Bronchial epithelial cell (primary cell): ENCODE results near the gene NCL. TPM values are rescaled to one million over a fixed set of nuclear protein-coding genes. Genes with fewer than 3 reads are reported as not detected.

Experiments
- DNase-seq: peaks from one replicate; pipeline ENCODE4 v3.0.0-alpha.2; 2010; ENCODE audit warnings: low read depth
- FAIRE-seq: peaks from 2 replicates; lab custom pipeline; 2011; peaks lifted over from hg19 to GRCh38; lab: Jason Lieb, UNC
- H3K27me3 ChIP-seq: 2 replicates; pipeline ENCODE4 v1.5.1; 2011; ENCODE audit warnings: low read length; ENCODE audit not compliant: control insufficient read depth, insufficient read depth
- H3K36me3 ChIP-seq: 2 replicates; pipeline ENCODE4 v1.5.1; 2011; ENCODE audit warnings: low read length; ENCODE audit not compliant: control insufficient read depth, insufficient read depth
- H3K4me3 ChIP-seq: 2 replicates; pipeline ENCODE4 v1.5.1; 2011; ENCODE audit warnings: mild to moderate bottlenecking, low read depth, low read length, control low read depth
- total RNA-seq: library from RNA; depleted of rRNA; stranded (reverse); fragments of >200 nt; gene quantifications from 2 replicates; pipeline ENCODE4 v1.2.1, GENCODE V29; 2014
- TF ChIP-seq, protein P1 (sequence below): IDR thresholded peaks from 2 replicates; pipeline ENCODE4 v1.5.1; 2011; ENCODE audit warnings: mild to moderate bottlenecking, moderate library complexity, low read length, control low read depth, inconsistent platforms; ENCODE audit not compliant: insufficient read depth, severe bottlenecking

Gene NCL
- total RNA-seq, 1 donor from 2014 or later = 134 TPM

DNA sequence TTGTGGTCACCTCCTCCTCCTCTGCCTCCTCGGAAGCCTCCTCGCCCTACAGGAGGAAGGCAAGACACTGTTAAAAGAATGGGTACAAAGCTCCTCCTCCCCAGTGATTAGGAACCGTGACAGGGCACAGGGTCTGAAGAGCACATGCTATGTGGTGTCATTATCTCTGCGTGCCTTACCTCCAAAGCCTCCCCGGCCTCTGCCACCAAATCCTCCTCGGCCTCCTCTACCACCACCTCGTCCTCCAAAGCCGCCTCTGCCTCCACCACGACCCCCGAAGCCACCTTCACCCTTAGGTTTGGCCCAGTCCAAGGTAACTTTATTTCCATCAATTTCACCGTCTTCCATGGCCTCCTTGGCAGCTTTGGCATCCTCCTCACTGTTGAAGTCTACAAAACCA, 9.1 kb downstream of the NCL start:
- DNase-seq (no peak), FAIRE-seq (no peak)
- Histone ChIP-seq H3K36me3 (peaks cover 33% of the 10 kb centered on the region), H3K4me3 (no peak overlapping the region), H3K27me3 (no peaks in the 10 kb centered on the region)
- TF ChIP-seq, protein P1, sequence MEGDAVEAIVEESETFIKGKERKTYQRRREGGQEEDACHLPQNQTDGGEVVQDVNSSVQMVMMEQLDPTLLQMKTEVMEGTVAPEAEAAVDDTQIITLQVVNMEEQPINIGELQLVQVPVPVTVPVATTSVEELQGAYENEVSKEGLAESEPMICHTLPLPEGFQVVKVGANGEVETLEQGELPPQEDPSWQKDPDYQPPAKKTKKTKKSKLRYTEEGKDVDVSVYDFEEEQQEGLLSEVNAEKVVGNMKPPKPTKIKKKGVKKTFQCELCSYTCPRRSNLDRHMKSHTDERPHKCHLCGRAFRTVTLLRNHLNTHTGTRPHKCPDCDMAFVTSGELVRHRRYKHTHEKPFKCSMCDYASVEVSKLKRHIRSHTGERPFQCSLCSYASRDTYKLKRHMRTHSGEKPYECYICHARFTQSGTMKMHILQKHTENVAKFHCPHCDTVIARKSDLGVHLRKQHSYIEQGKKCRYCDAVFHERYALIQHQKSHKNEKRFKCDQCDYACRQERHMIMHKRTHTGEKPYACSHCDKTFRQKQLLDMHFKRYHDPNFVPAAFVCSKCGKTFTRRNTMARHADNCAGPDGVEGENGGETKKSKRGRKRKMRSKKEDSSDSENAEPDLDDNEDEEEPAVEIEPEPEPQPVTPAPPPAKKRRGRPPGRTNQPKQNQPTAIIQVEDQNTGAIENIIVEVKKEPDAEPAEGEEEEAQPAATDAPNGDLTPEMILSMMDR = no peak

DNA sequence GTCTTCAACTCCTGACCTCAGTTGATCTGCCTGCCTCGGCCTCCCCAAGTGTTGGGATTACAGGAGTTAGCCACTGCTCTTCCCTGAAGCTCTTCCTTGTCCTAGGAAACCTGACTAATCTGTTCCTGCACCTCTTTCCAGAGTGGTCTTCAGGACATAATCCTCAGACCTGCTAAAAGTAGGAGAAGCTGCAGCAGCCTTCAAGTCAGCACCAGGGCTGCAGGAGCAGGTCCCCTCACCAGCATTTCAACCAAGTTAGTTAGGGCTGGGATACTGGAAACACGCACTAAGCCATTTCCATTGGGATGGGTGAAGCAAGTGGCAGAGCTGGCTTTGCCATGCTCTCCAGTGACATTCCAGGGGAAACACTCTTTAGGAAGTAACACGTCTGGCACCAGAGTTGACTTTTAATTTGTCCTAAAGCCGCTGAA, 9.9 kb downstream of the NCL start:
- H3K36me3 ChIP-seq = peaks cover 30% of the 10 kb centered on the region
- TF ChIP-seq, protein P1 = no peak
- no peak overlapping the region for H3K4me3 ChIP-seq
- no peaks in the 10 kb centered on the region for H3K27me3 ChIP-seq
- DNase-seq (no peak), FAIRE-seq (no peak)

DNA sequence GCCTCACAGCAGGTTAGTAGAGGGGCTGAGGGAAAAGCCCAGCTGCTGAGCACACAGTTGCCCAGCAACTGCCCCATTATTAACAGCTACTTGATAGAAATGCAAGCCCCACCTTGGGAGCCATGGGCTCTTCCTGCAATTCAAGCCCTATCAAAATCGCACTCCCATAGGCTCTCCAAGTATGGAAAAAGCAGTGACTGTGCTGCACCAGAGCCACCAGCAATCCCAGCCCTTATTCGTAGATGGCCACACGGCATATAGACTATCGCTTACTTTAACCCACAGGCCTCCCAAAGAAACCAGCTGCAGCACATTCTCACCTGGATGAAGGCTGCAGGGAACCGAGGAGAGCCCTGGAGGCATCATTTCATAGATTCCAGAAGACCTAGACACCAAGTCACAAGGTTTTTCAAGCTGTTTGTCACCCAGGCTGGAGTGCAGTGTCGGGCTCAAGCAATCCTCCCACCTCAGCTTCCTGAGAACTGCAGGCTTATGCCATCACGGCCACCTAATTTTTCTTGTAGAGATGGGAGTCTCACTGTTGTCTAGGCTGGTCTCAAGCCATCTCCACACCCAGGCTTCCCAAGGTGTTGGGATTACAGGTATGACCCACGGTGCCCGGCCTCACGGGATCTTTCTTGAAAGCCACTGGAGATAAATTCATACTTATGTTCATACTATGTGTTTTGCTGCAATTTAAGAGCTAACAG, 11.3 kb downstream of the NCL start:
- no peak overlapping the region for H3K4me3 ChIP-seq
- H3K27me3 ChIP-seq = no peaks in the 10 kb centered on the region
- peaks cover 24% of the 10 kb centered on the region for H3K36me3 ChIP-seq
- no peak for FAIRE-seq
- TF ChIP-seq, protein P1 = no peak
- no peak for DNase-seq

DNA sequence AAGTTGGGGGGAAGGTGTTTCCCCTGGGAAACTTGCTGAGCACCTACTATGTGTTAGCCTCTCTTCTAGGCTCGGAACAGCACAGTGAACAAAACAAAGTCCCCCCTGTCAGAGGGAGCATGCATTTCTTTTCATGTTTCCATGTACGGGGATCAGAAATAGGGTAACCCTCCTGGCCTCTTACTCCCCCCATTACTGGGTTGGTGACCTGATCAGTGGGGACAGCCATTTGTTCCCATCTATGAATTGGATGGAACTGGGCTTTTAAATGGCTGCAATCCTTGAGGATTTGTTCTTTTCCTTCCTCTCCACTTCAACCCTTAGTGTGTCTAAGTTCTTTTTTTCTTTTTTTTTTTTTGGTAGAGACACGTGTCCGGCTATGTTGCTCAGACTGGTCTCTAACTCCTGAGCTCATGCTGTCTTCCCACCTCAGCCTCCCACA, 13.7 kb downstream of the NCL start:
- FAIRE-seq = no peak
- H3K4me3 ChIP-seq = no peak overlapping the region
- TF ChIP-seq, protein P1 = no peak
- no peak for DNase-seq
- peaks cover 7% of the 10 kb centered on the region for H3K36me3 ChIP-seq
- no peaks in the 10 kb centered on the region for H3K27me3 ChIP-seq

DNA sequence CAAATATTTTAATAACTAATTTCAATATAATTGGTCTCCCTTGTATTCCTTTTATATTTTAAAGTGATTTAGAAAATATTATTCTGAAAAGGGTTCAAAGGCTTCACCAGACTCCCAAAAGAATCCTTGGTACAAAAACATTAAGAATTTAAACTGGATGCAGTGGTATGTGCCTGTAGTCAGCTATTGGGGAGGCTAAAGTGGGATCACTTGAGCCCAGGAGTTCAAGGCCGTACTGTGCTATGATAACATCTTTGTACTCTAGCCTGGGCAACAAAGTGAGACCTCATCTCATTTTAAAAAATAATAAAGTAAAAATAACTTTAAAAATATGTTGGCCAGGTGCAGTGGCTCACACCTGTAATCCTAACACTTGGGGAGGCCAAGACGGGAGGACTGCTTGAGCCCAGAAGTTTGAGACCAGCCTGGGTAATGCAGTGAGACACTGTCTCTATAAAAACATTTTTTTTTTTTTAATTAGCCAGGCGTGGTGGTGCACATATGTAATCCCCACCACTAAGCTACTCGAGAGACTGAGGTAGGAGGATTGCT, 14.7 kb downstream of the NCL start:
- H3K4me3 ChIP-seq = no peak overlapping the region

More for the DNA sequence above, 14.7 kb downstream of the NCL start:
- Histone ChIP-seq H3K36me3 (no peaks in the 10 kb centered on the region), H3K27me3 (no peaks in the 10 kb centered on the region)
- DNase-seq (no peak), FAIRE-seq (no peak)
- TF ChIP-seq, protein P1 = no peak
